Urinary bladder (tissue), 4 donors: ENCODE results near the gene TPO. TPM values are rescaled to one million over a fixed set of nuclear protein-coding genes. Genes with fewer than 3 reads are reported as not detected.

Experiments
- DNase-seq: peaks from one replicate; pipeline ENCODE4 v3.0.0-alpha.2; 2015; ENCODE audit errors: extremely low spot score
- H3K27ac ChIP-seq: one replicate; pipeline ENCODE4 v1.5.1; 2013; ENCODE audit warnings: low read depth, mild to moderate bottlenecking, moderate library complexity
- H3K36me3 ChIP-seq: one replicate; pipeline ENCODE4 v1.6.1; 2013; ENCODE audit warnings: mild to moderate bottlenecking, moderate library complexity; ENCODE audit not compliant: insufficient read depth
- H3K4me1 ChIP-seq: one replicate; pipeline ENCODE4 v1.6.1; 2013; ENCODE audit warnings: mild to moderate bottlenecking, moderate library complexity; ENCODE audit not compliant: insufficient read depth
- H3K4me3 ChIP-seq: one replicate; pipeline ENCODE4 v1.5.1; 2013; ENCODE audit warnings: low read depth, low read length
- WGBS: extraction: QIAGEN DNeasy Blood & Tissue Kit; methylation state at CpG from one replicate; pipeline ENCODE4 v1.1.7; 2013; 5-methylcytosine and 5-hydroxymethylcytosine counted together
- polyA plus RNA-seq: library from polyadenylated mRNA; stranded (reverse); fragments of 200-250 nt; gene quantifications from one replicate; pipeline ENCODE4 v1.2.3, GENCODE V29; 2013
- total RNA-seq: library from RNA; depleted of rRNA; stranded (reverse); fragments of >200 nt; gene quantifications from one replicate; pipeline ENCODE4 v1.2.3, GENCODE V29; 2014
- donor health status: healthy with polysubstance abuse.
- donor health status: healthy.

Gene TPO
- total and polyA plus RNA-seq, 2 donors: 0.74 to 5.4 TPM

DNA sequence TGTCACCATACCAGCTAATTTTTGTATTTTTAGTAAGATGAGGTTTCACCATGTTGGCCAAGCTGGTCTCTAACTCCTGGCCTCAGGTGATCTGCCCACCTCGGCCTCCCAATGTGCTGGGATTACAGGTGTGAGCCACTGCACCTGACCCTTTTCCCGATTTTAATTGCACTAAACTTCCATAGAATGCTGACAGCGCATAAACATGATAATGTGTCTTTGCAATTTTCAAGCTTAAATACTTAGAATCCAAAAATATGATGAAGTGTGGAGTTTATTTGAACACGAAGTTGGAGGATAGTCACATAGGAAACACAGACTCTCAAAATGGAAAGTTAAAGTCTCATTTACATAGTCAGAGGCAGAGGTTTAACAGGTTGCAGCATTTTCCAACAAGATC lies 138.6 kb downstream of the TPO start:
- Histone ChIP-seq H3K4me1 (no peaks in the 10 kb centered on the region), H3K4me3 (no peak overlapping the region), H3K36me3 (no peaks in the 10 kb centered on the region), H3K27ac (no peak overlapping the region)
- no peak for DNase-seq
- 93% methylated on average over 4 of the region's 4 CpGs for WGBS

GRCh38 chr2:1552611-1553010 lies 139.3 kb downstream of the TPO start:
- Histone ChIP-seq H3K4me3 (no peak overlapping the region), H3K27ac (no peak overlapping the region), H3K36me3 (no peaks in the 10 kb centered on the region), H3K4me1 (no peaks in the 10 kb centered on the region)
- no peak for DNase-seq
- 88% methylated on average over 7 of the region's 7 CpGs for WGBS

- Histone ChIP-seq H3K27ac (no peak overlapping the region), H3K4me3 (no peak overlapping the region), H3K36me3 (no peaks in the 10 kb centered on the region), H3K4me1 (no peaks in the 10 kb centered on the region)
- DNase-seq: no peak
- WGBS: 61% methylated on average over 9 of the region's 9 CpGs
These were observed 140.5 kb downstream of the TPO start for GRCh38 chr2:1553671-1554295.

GRCh38 chr2:1556286-1556685 lies 143.0 kb downstream of the TPO start:
- Histone ChIP-seq H3K4me3 (no peak overlapping the region), H3K4me1 (no peaks in the 10 kb centered on the region), H3K36me3 (no peaks in the 10 kb centered on the region), H3K27ac (no peak overlapping the region)
- WGBS: 93% methylated on average over 9 of the region's 9 CpGs
- no peak for DNase-seq

GRCh38 chr2:1556776-1557466 lies 143.7 kb downstream of the TPO start:
- 92% methylated on average over 13 of the region's 13 CpGs for WGBS
- H3K27ac ChIP-seq: no peak overlapping the region
- H3K36me3 ChIP-seq: no peaks in the 10 kb centered on the region
- H3K4me3 ChIP-seq: no peak overlapping the region
- H3K4me1 ChIP-seq: no peaks in the 10 kb centered on the region
- DNase-seq: no peak

- H3K4me1 ChIP-seq: no peaks in the 10 kb centered on the region
- no peak for DNase-seq
- H3K4me3 ChIP-seq: no peak overlapping the region
- 86% methylated on average over 11 of the region's 11 CpGs for WGBS
- H3K27ac ChIP-seq: no peak overlapping the region
- no peaks in the 10 kb centered on the region for H3K36me3 ChIP-seq
These were observed 144.2 kb downstream of the TPO start for GRCh38 chr2:1557467-1557820.

- Histone ChIP-seq H3K4me3 (no peak overlapping the region), H3K4me1 (no peaks in the 10 kb centered on the region), H3K36me3 (no peaks in the 10 kb centered on the region), H3K27ac (no peak overlapping the region)
- WGBS: 89% methylated on average over 15 of the region's 15 CpGs
- DNase-seq: no peak
These were observed 146.4 kb downstream of the TPO start for GRCh38 chr2:1559589-1560175.

DNA sequence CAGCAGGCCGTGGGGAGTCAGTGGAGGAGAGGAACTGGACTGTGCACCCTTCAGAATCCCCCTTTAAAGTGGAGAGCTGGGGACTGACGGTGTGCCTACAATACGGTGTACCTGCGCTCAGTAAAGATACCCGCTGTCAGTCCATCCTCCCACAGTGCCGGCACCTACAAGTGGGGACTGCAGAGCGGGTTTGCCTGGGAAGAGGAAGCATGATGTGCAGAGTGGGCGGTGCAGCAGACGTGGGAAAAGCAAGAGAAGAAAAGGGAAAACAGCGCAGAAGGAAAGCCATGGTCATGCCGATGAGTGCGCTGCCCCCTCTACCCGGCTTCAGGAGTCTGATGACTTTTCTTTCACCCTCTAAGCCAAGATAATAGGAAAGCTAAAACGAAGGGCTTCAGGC lies 148.0 kb downstream of the TPO start:
- H3K4me3 ChIP-seq: no peak overlapping the region
- H3K4me1 ChIP-seq: no peaks in the 10 kb centered on the region
- H3K36me3 ChIP-seq: no peaks in the 10 kb centered on the region
- no peak for DNase-seq
- no peak overlapping the region for H3K27ac ChIP-seq
- 86% methylated on average over 14 of the region's 14 CpGs for WGBS

- Histone ChIP-seq H3K4me1 (no peaks in the 10 kb centered on the region), H3K4me3 (no peak overlapping the region), H3K36me3 (no peaks in the 10 kb centered on the region), H3K27ac (no peak overlapping the region)
- DNase-seq: no peak
- whole genome bisulfite sequencing: 74% methylated on average over 24 of the region's 24 CpGs
These were observed 148.7 kb downstream of the TPO start for GRCh38 chr2:1561811-1562421.

DNA sequence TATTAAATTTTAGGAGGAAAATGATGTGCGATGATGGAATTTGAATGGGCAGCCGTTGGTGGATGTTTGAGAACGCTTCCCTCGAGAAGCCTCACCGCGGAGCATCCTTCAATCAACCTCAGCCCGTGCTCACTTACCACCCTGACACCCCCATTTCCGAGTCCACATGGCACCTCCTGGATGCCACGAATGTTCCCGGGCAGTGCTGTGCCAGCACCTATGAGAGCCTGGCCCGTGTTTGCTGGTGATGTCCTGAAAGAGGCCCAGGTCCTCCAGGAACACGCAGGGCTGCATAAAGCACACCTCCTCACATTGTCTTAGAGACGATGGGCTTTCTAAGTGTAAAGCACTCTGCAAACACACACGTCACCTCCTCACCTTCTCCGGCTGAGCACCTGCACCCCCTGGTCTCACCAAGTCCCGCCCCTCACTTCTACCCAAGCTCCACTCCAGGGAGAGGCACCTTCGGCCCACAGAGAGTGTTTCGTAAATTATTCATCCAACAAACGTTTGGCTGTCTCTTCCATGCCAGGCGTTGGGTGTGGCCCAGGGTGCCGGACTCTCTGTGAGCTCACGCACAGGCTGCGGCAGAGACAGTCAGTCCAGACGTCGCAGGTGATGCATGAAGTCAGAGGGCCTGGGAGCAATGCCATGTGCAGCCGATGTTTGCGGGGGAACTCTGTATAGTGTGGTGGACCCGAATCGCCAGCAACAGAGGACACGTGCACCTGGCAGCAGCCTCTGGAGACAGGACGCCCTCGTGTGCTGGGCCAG lies 150.0 kb downstream of the TPO start:
- no peaks in the 10 kb centered on the region for H3K36me3 ChIP-seq
- no peak overlapping the region for H3K27ac ChIP-seq
- no peak overlapping the region for H3K4me3 ChIP-seq
- DNase-seq: no peak
- no peaks in the 10 kb centered on the region for H3K4me1 ChIP-seq
- WGBS: 91% methylated on average over 32 of the region's 32 CpGs

- 83% methylated on average over 23 of the region's 23 CpGs for WGBS
These were observed 151.0 kb downstream of the TPO start for GRCh38 chr2:1563943-1564891.

GRCh38 chr2:1567556-1568344 lies 154.5 kb downstream of the TPO start:
- Histone ChIP-seq H3K4me1 (no peaks in the 10 kb centered on the region), H3K27ac (no peak overlapping the region), H3K36me3 (no peaks in the 10 kb centered on the region), H3K4me3 (no peak overlapping the region)
- WGBS: 94% methylated on average over 34 of the region's 34 CpGs
- no peak for DNase-seq

More at GRCh38 chr2:1563943-1564891, 151.0 kb downstream of the TPO start:
- DNase-seq: no peak
- H3K4me1 ChIP-seq: no peaks in the 10 kb centered on the region
- no peaks in the 10 kb centered on the region for H3K36me3 ChIP-seq
- no peak overlapping the region for H3K4me3 ChIP-seq
- no peak overlapping the region for H3K27ac ChIP-seq
